Lung (tissue), 12 donors: ENCODE results near the gene ABCA4. TPM values are rescaled to one million over a fixed set of nuclear protein-coding genes. Genes with fewer than 3 reads are reported as not detected.
A peak's percentile ranks its signal among the peaks of the same experiment; 100 is the strongest.

Experiments used
- ATAC-seq: fragments of 200-7000 bp; cut with Tn5 transposase; one replicate; pipeline ENCODE4 v1.9.1; 2020; ENCODE audit warnings: moderate number of reproducible peaks; ENCODE audit not compliant: insufficient read depth, low FRiP score
- DNase-seq, 3 donors: peaks; one replicate each; pipeline ENCODE4 v3.0.0-alpha.2; 2013 to 2017
- H3K27ac ChIP-seq, 2 donors: one replicate each; pipeline ENCODE4 v1.5.1; 2013; ENCODE audit warnings: mild to moderate bottlenecking in 2 of 2, moderate library complexity in 2 of 2, control low read depth in 1 of 2, inconsistent platforms in 1 of 2, low read depth in 1 of 2, low read length in 1 of 2
- H3K27me3 ChIP-seq, 3 donors: one replicate each; pipeline ENCODE4 v1.5.1; 2013; ENCODE audit warnings: low read length in 2 of 3; ENCODE audit not compliant: control insufficient read depth in 3 of 3, insufficient read depth in 3 of 3
- H3K36me3 ChIP-seq, 4 donors: one replicate each; pipeline ENCODE4 v1.5.1; 2013; ENCODE audit warnings: low read length in 4 of 4, mild to moderate bottlenecking in 1 of 4, moderate library complexity in 1 of 4; ENCODE audit not compliant: control insufficient read depth in 4 of 4, insufficient read depth in 4 of 4
- H3K4me1 ChIP-seq, 5 donors: one replicate each; pipeline ENCODE4 v1.5.1; 2013; ENCODE audit warnings: low read length in 5 of 5, mild to moderate bottlenecking in 2 of 5, moderate library complexity in 1 of 5; ENCODE audit not compliant: control insufficient read depth in 5 of 5, insufficient read depth in 5 of 5
- H3K4me3 ChIP-seq: one replicate; pipeline ENCODE4 v1.5.1; 2013; ENCODE audit warnings: mild to moderate bottlenecking, control low read depth, moderate library complexity
- H3K9ac ChIP-seq, 2 donors: one replicate each; pipeline ENCODE4 v1.5.1; 2013; ENCODE audit warnings: low read length in 2 of 2, control low read depth in 1 of 2; ENCODE audit not compliant: insufficient read depth in 1 of 2
- H3K9me3 ChIP-seq, 4 donors: one replicate each; pipeline ENCODE4 v1.5.1; 2013; ENCODE audit warnings: low read length in 3 of 4, mild to moderate bottlenecking in 1 of 4, moderate library complexity in 1 of 4; ENCODE audit not compliant: control insufficient read depth in 4 of 4, insufficient read depth in 3 of 4
- WGBS, 2 donors: extraction: QIAGEN DNeasy Blood & Tissue Kit; methylation state at CpG; one replicate each; pipeline ENCODE4 v1.1.7; 2013; 5-methylcytosine and 5-hydroxymethylcytosine counted together
- polyA plus RNA-seq, 2 donors: library from polyadenylated mRNA; stranded (reverse); fragments of 200-250 nt; gene quantifications; one replicate each; pipeline ENCODE4 v1.2.1, GENCODE V29; 2013
- total RNA-seq, 2 donors: library from RNA; depleted of rRNA in 1 of 2; stranded (reverse); fragments of >200 nt in 1 of 2; gene quantifications; one replicate each; pipeline ENCODE4 v1.2.1, GENCODE V29; 2014 to 2021
- TF ChIP-seq, protein P1 (sequence below): IDR thresholded peaks from 2 replicates; pipeline ENCODE4 v1.5.1; 2012; ENCODE audit warnings: mild to moderate bottlenecking; ENCODE audit errors: control extremely low read depth, extremely low read depth
- donor health status: control.
- donor health status: control.
- donor health status: Bipolar disorder and iron deficiency.
- donor health status: healthy.
- donor health status: DM: yes; HTN: yes; CAD: no.

Gene ABCA4
- total and polyA plus RNA-seq, 4 donors = 0.21 to 1.0 (median 0.67) TPM

DNA sequence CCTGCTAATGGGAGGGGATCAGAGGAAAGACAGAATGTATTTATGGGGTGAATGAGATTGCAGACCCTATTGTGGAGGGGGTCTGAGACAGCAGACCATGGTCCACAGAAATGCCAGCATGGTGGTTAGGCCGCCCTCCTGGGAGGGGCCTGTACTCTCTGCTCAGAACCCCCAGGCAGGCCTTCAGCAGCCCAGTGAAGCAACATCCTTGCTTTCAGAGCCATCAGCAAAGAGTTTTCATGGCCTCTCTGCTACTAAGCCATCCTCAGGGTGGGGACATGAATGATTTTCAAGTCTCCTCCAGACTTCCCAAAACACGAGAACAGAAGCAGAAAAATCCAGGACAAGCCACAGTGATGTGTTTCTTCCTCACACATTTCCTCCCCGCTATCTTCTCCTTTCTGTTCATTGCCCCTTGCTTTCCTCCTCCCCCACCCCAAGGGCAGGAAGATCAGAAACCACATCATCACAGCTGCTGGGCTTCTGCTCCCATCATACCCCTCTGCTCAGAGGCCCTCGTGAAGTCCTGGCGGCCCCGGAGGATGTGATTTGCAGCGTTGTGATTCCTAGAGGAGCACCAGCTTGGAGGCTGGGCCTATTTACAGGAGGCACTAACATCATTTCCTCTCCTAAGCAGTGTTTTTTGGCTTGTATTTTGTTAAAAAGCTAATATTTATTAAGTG, 48.0 kb downstream of the ABCA4 start:
- no peak overlapping the region for H3K27ac ChIP-seq
- H3K9ac ChIP-seq = no peak overlapping the region
- ATAC-seq (no peak), DNase-seq (peak in 2 of 3 donors; percentile 25 to 37)
- no peaks in the 10 kb centered on the region for H3K27me3 ChIP-seq
- TF ChIP-seq, protein P1, sequence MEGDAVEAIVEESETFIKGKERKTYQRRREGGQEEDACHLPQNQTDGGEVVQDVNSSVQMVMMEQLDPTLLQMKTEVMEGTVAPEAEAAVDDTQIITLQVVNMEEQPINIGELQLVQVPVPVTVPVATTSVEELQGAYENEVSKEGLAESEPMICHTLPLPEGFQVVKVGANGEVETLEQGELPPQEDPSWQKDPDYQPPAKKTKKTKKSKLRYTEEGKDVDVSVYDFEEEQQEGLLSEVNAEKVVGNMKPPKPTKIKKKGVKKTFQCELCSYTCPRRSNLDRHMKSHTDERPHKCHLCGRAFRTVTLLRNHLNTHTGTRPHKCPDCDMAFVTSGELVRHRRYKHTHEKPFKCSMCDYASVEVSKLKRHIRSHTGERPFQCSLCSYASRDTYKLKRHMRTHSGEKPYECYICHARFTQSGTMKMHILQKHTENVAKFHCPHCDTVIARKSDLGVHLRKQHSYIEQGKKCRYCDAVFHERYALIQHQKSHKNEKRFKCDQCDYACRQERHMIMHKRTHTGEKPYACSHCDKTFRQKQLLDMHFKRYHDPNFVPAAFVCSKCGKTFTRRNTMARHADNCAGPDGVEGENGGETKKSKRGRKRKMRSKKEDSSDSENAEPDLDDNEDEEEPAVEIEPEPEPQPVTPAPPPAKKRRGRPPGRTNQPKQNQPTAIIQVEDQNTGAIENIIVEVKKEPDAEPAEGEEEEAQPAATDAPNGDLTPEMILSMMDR = no peak
- 31 to 56% methylated on average over 7 of the region's 7 CpGs for WGBS, 2 donors
- H3K9me3 ChIP-seq = no peaks in the 10 kb centered on the region
- H3K4me1 ChIP-seq = peaks cover 8 to 29% (median 16%) of the 10 kb centered on the region in 5 donors
- no peaks in the 10 kb centered on the region for H3K36me3 ChIP-seq
- no peak overlapping the region for H3K4me3 ChIP-seq

DNA sequence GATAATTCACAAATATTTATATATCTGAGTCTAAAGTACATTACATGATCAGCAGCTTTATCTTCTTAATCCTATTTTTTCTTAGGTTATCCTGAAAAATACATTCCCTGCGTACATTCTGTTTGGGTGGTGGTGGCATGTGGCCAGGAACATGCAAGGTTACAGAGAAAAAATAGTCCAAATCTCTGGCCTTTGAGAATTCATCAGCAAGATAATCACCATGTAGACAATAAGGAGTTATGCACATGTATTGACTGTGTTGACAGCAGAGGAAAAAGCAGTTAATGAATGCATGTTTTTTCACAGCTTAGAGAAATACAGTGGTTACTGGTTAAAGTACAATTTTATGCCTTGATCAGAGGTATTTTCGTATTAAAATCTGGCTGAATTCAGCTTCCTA, 49.0 kb downstream of the ABCA4 start:
- ATAC-seq (no peak), DNase-seq (no peak)
- H3K9me3 ChIP-seq = no peaks in the 10 kb centered on the region
- no peaks in the 10 kb centered on the region for H3K27me3 ChIP-seq
- no peak overlapping the region for H3K4me3 ChIP-seq
- H3K36me3 ChIP-seq = no peaks in the 10 kb centered on the region
- H3K27ac ChIP-seq = no peak overlapping the region
- TF ChIP-seq, protein P1 = no peak
- WGBS, 2 donors = 66 to 69% methylated on average over 2 of the region's 2 CpGs
- no peak overlapping the region for H3K9ac ChIP-seq
- peaks cover 10 to 38% (median 16%) of the 10 kb centered on the region in 5 donors for H3K4me1 ChIP-seq

DNA sequence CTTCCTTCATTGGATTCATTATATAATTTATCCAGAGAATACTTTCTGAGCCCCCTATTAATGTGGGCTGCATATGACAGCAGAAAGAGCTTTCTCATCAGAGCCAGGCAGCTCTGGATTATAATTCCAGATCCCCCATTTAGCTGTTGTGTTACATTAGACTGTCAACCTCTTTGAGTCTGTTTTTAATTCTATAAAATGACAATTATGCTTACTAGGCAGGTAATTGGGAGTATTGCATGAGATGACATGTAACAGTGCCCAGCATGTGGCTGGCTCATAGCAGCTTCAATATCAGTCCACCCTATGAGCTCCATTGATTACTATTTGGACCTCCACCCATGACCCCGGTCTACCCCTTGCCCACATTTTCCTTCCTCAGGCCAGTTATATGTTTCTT, 49.6 kb downstream of the ABCA4 start:
- Histone ChIP-seq H3K9me3 (no peaks in the 10 kb centered on the region), H3K9ac (no peak overlapping the region), H3K36me3 (no peaks in the 10 kb centered on the region), H3K4me1 (peaks cover 10 to 38% (median 16%) of the 10 kb centered on the region in 5 donors), H3K27ac (no peak overlapping the region), H3K4me3 (no peak overlapping the region), H3K27me3 (no peaks in the 10 kb centered on the region)
- TF ChIP-seq, protein P1 = no peak
- 50 to 52% methylated on average over 1 of the region's 1 CpG for WGBS, 2 donors
- DNase-seq (no peak), ATAC-seq (no peak)
